H1 (cell line): ENCODE data around the gene DPY30. TPM values are rescaled to one million over a fixed set of nuclear protein-coding genes. Genes with fewer than 3 reads are reported as not detected.

Source experiments
- CTCF ChIA-PET: fragments of 300-600 bp; sonication (Branson Sonifier 250); formaldehyde crosslinking; loops from one replicate; lab custom pipeline; 2021; ENCODE audit not compliant: partially characterized antibody; lab: Charles Lee
- POLR2A ChIA-PET: fragments of 300-600 bp; sonication (Branson Sonifier 250); formaldehyde crosslinking; loops from one replicate; lab custom pipeline; 2021; ENCODE audit warnings: inconsistent platforms; ENCODE audit not compliant: partially characterized antibody; lab: Charles Lee
- DNase-seq, 2 experiments: peaks; one replicate each; pipeline versions ENCODE4 v3.0.0 to v3.0.0-alpha.2; 2010 to 2022; ENCODE audit warnings: low spot score in 2 of 2, low read depth in 1 of 2, mixed read lengths in 1 of 2
- FAIRE-seq: peaks from 2 replicates; lab custom pipeline; 2011; peaks lifted over from hg19 to GRCh38; lab: Jason Lieb, UNC
- H2AFZ ChIP-seq: 2 replicates; pipeline ENCODE4 v1.8.1; 2012; ENCODE audit warnings: low read length, inconsistent platforms
- H2AK5ac ChIP-seq: 2 replicates; pipeline ENCODE4 v1.6.1; 2013; ENCODE audit warnings: low read depth, low read length
- H2BK120ac ChIP-seq: replicated peaks from 2 replicates; pipeline ENCODE3; 2013; ENCODE audit warnings: low read depth, low read length, inconsistent platforms
- H2BK12ac ChIP-seq: 2 replicates; pipeline ENCODE4 v1.6.1; 2013; ENCODE audit warnings: low read depth, low read length
- H2BK15ac ChIP-seq: 2 replicates; pipeline ENCODE4 v1.6.1; 2013; ENCODE audit warnings: low read length
- H2BK20ac ChIP-seq: 2 replicates; pipeline ENCODE4 v1.6.1; 2013; ENCODE audit warnings: low read length
- H2BK5ac ChIP-seq: 2 replicates; pipeline ENCODE4 v1.6.1; 2013; ENCODE audit warnings: low read depth, low read length
- H3K14ac ChIP-seq: 2 replicates; pipeline ENCODE4 v1.6.1; 2013; ENCODE audit warnings: inconsistent platforms; ENCODE audit not compliant: insufficient read length
- H3K18ac ChIP-seq: 2 replicates; pipeline ENCODE4 v1.6.1; 2013; ENCODE audit warnings: low read length; ENCODE audit errors: extremely low read depth
- H3K23ac ChIP-seq: 2 replicates; pipeline ENCODE4 v1.6.1; 2013; ENCODE audit warnings: inconsistent platforms; ENCODE audit not compliant: insufficient read length
- H3K23me2 ChIP-seq: 2 replicates; pipeline ENCODE4 v1.6.1; 2013; ENCODE audit warnings: low read depth, low read length
- H3K27ac ChIP-seq: 2 replicates; pipeline ENCODE4 v1.6.1; 2011; ENCODE audit warnings: low read depth, low read length, inconsistent platforms
- H3K27me3 ChIP-seq, 4 experiments: replicated peaks in 1 of 4; 1 replicate in 1 of 4; 2 replicates in 3 of 4; pipeline versions ENCODE4 v1.6.1 to v1.8.1; 2011 to 2013; ENCODE audit warnings: low read length in 3 of 4, mild to moderate bottlenecking in 3 of 4, inconsistent platforms in 2 of 4, mixed read lengths in 2 of 4, moderate library complexity in 1 of 4; ENCODE audit not compliant: control insufficient read depth in 3 of 4, insufficient read depth in 3 of 4; ENCODE audit errors: extremely low read depth in 1 of 4
- H3K36me3 ChIP-seq, 4 experiments: 2 replicates each; pipeline versions ENCODE4 v1.6.1 to v1.8.1; 2011 to 2013; ENCODE audit warnings: mild to moderate bottlenecking in 4 of 4, low read length in 3 of 4, moderate library complexity in 2 of 4, control low read depth in 1 of 4, inconsistent platforms in 1 of 4; ENCODE audit not compliant: insufficient read depth in 4 of 4, control insufficient read depth in 2 of 4
- H3K4ac ChIP-seq: replicated peaks from 2 replicates; pipeline ENCODE3; 2013; ENCODE audit warnings: low read length, low read depth, mixed read lengths, inconsistent platforms; ENCODE audit not compliant: insufficient read length
- H3K4me1 ChIP-seq, 4 experiments: replicated peaks in 1 of 4; 1 replicate in 1 of 4; 2 replicates in 3 of 4; pipeline versions ENCODE4 v1.6.1 to v1.8.1; 2011 to 2013; ENCODE audit warnings: low read length in 3 of 4, inconsistent platforms in 2 of 4, mixed read lengths in 1 of 4; ENCODE audit not compliant: insufficient read depth in 4 of 4, control insufficient read depth in 3 of 4
- H3K4me2 ChIP-seq, 2 experiments: 2 replicates each; pipeline versions ENCODE4 v1.6.1 to v1.8.1; 2011 to 2013; ENCODE audit warnings: low read depth in 2 of 2, low read length in 2 of 2, control low read depth in 1 of 2, inconsistent platforms in 1 of 2, mild to moderate bottlenecking in 1 of 2; ENCODE audit not compliant: insufficient read depth in 1 of 2
- H3K4me3 ChIP-seq, 4 experiments: fragments of 200-600, 300-600 bp in 1 of 4; sonication (generic), shearing (Covaris generic), sonication (Bioruptor Twin) in 1 of 4; 2 replicates each; pipeline versions ENCODE4 v1.5.1 to v1.8.1; 2011 to 2016; ENCODE audit warnings: low read length in 4 of 4, low read depth in 3 of 4, control low read depth in 2 of 4, inconsistent platforms in 2 of 4, mild to moderate bottlenecking in 2 of 4, mixed read lengths in 1 of 4, moderate library complexity in 1 of 4; ENCODE audit not compliant: insufficient read depth in 2 of 4; ENCODE audit errors: extremely low read depth in 1 of 4
- H3K56ac ChIP-seq: replicated peaks from 2 replicates; pipeline ENCODE3; 2013; ENCODE audit warnings: low read depth, mild to moderate bottlenecking, mixed read lengths, low read length, inconsistent platforms; ENCODE audit not compliant: insufficient read length
- H3K79me1 ChIP-seq: 2 replicates; pipeline ENCODE4 v1.6.1; 2013; ENCODE audit warnings: low read depth, low read length, control low read depth
- H3K79me2 ChIP-seq, 2 experiments: 2 replicates each; pipeline versions ENCODE4 v1.6.1 to v1.8.1; 2012 to 2013; ENCODE audit warnings: low read length in 2 of 2, mild to moderate bottlenecking in 2 of 2, inconsistent platforms in 1 of 2; ENCODE audit not compliant: insufficient read depth in 2 of 2, control insufficient read depth in 1 of 2
- H3K9ac ChIP-seq, 4 experiments: replicated peaks in 1 of 4; 1 replicate in 1 of 4; 2 replicates in 3 of 4; pipeline versions ENCODE4 v1.6.1 to v1.8.1; 2011 to 2013; ENCODE audit warnings: low read depth in 3 of 4, low read length in 3 of 4, control low read depth in 2 of 4, mild to moderate bottlenecking in 2 of 4, moderate library complexity in 2 of 4, inconsistent platforms in 1 of 4; ENCODE audit errors: extremely low read depth in 1 of 4
- H3K9me3 ChIP-seq, 2 experiments: 2 replicates each; pipeline versions ENCODE4 v1.6.1 to v1.8.1; 2012 to 2013; ENCODE audit warnings: mild to moderate bottlenecking in 2 of 2, moderate library complexity in 2 of 2, control low read depth in 1 of 2, inconsistent platforms in 1 of 2, low read depth in 1 of 2, low read length in 1 of 2, mixed read lengths in 1 of 2; ENCODE audit not compliant: insufficient read depth in 2 of 2
- H4K20me1 ChIP-seq, 2 experiments: replicated peaks in 1 of 2; 2 replicates each; pipeline versions ENCODE3 to v1.8.1; 2011 to 2013; ENCODE audit warnings: inconsistent platforms in 2 of 2, low read length in 2 of 2, mild to moderate bottlenecking in 1 of 2; ENCODE audit not compliant: insufficient read depth in 2 of 2, control insufficient read depth in 1 of 2
- H4K5ac ChIP-seq: 2 replicates; pipeline ENCODE4 v1.6.1; 2013; ENCODE audit warnings: low read length, low read depth, mixed read lengths, inconsistent platforms; ENCODE audit not compliant: insufficient read length
- H4K8ac ChIP-seq: 2 replicates; pipeline ENCODE4 v1.8.0; 2013; ENCODE audit warnings: mild to moderate bottlenecking, moderate library complexity, low read length, inconsistent platforms; ENCODE audit not compliant: insufficient read depth; ENCODE audit errors: extremely low read depth
- H4K91ac ChIP-seq: replicated peaks from 2 replicates; pipeline ENCODE3; 2013; ENCODE audit warnings: low read length, mixed read lengths, inconsistent platforms; ENCODE audit not compliant: insufficient read length
- BACH1 ChIP-seq: IDR thresholded peaks from 2 replicates; pipeline ENCODE4 v1.6.1; 2012; ENCODE audit warnings: low read length, improper control_type of control experiment
- CHD2 ChIP-seq: IDR thresholded peaks from 2 replicates; pipeline ENCODE4 v1.6.1; 2012; ENCODE audit warnings: low read length, improper control_type of control experiment
- CTCF ChIP-seq, 3 experiments: IDR thresholded peaks; 1 replicate in 2 of 3; 2 replicates in 1 of 3; pipeline versions ENCODE4 v1.5.1 to v1.6.1; 2011; ENCODE audit warnings: low read length in 3 of 3, mild to moderate bottlenecking in 3 of 3, inconsistent platforms in 2 of 3, low read depth in 1 of 3, moderate library complexity in 1 of 3; ENCODE audit not compliant: insufficient read depth in 1 of 3; ENCODE audit errors: control extremely low read depth in 1 of 3
- KDM4A ChIP-seq: IDR thresholded peaks from one replicate; pipeline ENCODE4 v1.7.1; 2012; ENCODE audit warnings: low read depth, mild to moderate bottlenecking, moderate library complexity, low read length, inconsistent platforms; ENCODE audit not compliant: severe bottlenecking
- NRF1 ChIP-seq: IDR thresholded peaks from 2 replicates; pipeline ENCODE4 v1.6.1; 2011; ENCODE audit warnings: mild to moderate bottlenecking, low read depth, low read length, improper control_type of control experiment
- POLR2A ChIP-seq, 2 experiments: IDR thresholded peaks; 1 replicate in 1 of 2; 2 replicates in 1 of 2; pipeline ENCODE4 v1.6.1; 2011; ENCODE audit warnings: low read depth in 2 of 2, low read length in 2 of 2, mild to moderate bottlenecking in 2 of 2; ENCODE audit errors: control extremely low read depth in 1 of 2
- POLR2AphosphoS5 ChIP-seq: IDR thresholded peaks from 2 replicates; pipeline ENCODE4 v1.6.1; 2011; ENCODE audit warnings: low read depth, low read length
- SP2 ChIP-seq: IDR thresholded peaks from 2 replicates; pipeline ENCODE4 v1.6.1; 2012; ENCODE audit warnings: mild to moderate bottlenecking, low read length, inconsistent platforms
- TCF12 ChIP-seq: IDR thresholded peaks from 2 replicates; pipeline ENCODE4 v1.6.1; 2011; ENCODE audit warnings: low read depth, mild to moderate bottlenecking, low read length
- WGBS, 2 experiments: shearing (Covaris generic) in 1 of 2; methylation state at CpG; one replicate each; pipeline versions ENCODE4 v1.1.6 to v1.1.7; 2013 to 2015; ENCODE audit warnings: low lambda C conversion rate in 2 of 2, mixed read lengths in 2 of 2, inconsistent platforms in 1 of 2, low coverage in 1 of 2, missing lambda C conversion rate in 1 of 2; ENCODE audit not compliant: insufficient replicate concordance in 2 of 2, insufficient coverage in 1 of 2, insufficient read length in 1 of 2; ENCODE audit errors: extremely low coverage in 1 of 2, missing lambda C conversion rate in 1 of 2; 5-methylcytosine and 5-hydroxymethylcytosine counted together
- polyA plus RNA-seq, 7 experiments: library from polyadenylated mRNA; depleted of rRNA in 3 of 7; stranded (reverse) in 5 of 7; unstranded in 2 of 7; fragments of >200 nt in 5 of 7; fragments of 200-250 nt in 2 of 7; gene quantifications; 1 replicate in 5 of 7; 2 replicates in 1 of 7; 4 replicates in 1 of 7; pipeline versions ENCODE4 v1.2.1 to v1.2.3, GENCODE V29; 2011 to 2013; ENCODE audit warnings: missing spikeins in 2 of 7, mixed read lengths in 2 of 7
- total RNA-seq: library from RNA; stranded (reverse); fragmentation: NEBNext Ultra II Directional; extraction: Animal tissue kit (Norgen Biotek cat#: 25700); gene quantifications from 2 replicates; pipeline ENCODE4 v1.2.1, GENCODE V29; 2021

Gene DPY30
- total and polyA plus RNA-seq, 2 of the 8 experiments (the other 6 are each of a cell fraction or from before 2014, with no cell fraction given) = 139 to 157 TPM

GRCh38 chr2:31978436-31978835 is 61.2 kb downstream of the DPY30 start:
- H4K8ac ChIP-seq = no peak overlapping the region
- DNase-seq = no peak
- H2BK120ac ChIP-seq = no peak overlapping the region
- no peak overlapping the region for H3K56ac ChIP-seq
- H3K23me2 ChIP-seq = no peaks in the 10 kb centered on the region
- H3K36me3 ChIP-seq = no peaks in the 10 kb centered on the region
- POLR2A ChIA-PET = interaction anchor here (0.8 kb wide), 1 partner anchor 19 kb away, joined by 3 read pairs; no protein-coding TSS in a partner anchor
- no peak overlapping the region for H4K91ac ChIP-seq
- no peak overlapping the region for H2BK5ac ChIP-seq
- no peak overlapping the region for H3K4me3 ChIP-seq
- H2BK15ac ChIP-seq = no peak overlapping the region
- no peak for FAIRE-seq
- no peak overlapping the region for H3K23ac ChIP-seq
- TF ChIP-seq POLR2AphosphoS5 (no peak), SP2 (no peak), CTCF (IDR thresholded peaks at IDR 0.05; ENCODE audit: control extremely low read depth in 1 of 3, insufficient read depth in 1 of 3, low read depth in 1 of 3, low read length in 3 of 3) (no peak), NRF1 (no peak), CHD2 (no peak), TCF12 (no peak), BACH1 (no peak), KDM4A (no peak), POLR2A (IDR thresholded peaks at IDR 0.05; ENCODE audit: control extremely low read depth in 1 of 2, low read depth in 2 of 2, low read length in 2 of 2) (no peak)
- TF ChIP-seq, all 59 proteins: peak for 0
- H2AK5ac ChIP-seq = no peak overlapping the region
- H4K20me1 ChIP-seq = peaks cover 3% of the 10 kb centered on the region in 2 experiments
- no peaks in the 10 kb centered on the region for H3K9me3 ChIP-seq
- no peaks in the 10 kb centered on the region for H3K27me3 ChIP-seq
- H3K79me1 ChIP-seq = peaks cover 5% of the 10 kb centered on the region
- no peak overlapping the region for H3K9ac ChIP-seq
- H4K5ac ChIP-seq = no peak overlapping the region
- no peak overlapping the region for H3K27ac ChIP-seq
- H3K14ac ChIP-seq = no peak overlapping the region
- 93% methylated on average over 6 of the region's 6 CpGs; no CpG with 5 or more reads in 1 of the 2 experiments for WGBS, 2 experiments
- H3K79me2 ChIP-seq = peaks cover 0 to 81% of the 10 kb centered on the region in 2 experiments; a peak in 3 of 4 replicates
- CTCF ChIA-PET = interaction anchor here (0.6 kb wide), 1 partner anchor 91 kb away, joined by 3 read pairs; no protein-coding TSS in a partner anchor
- H3K4ac ChIP-seq = no peak overlapping the region
- no peaks in the 10 kb centered on the region; a peak in 2 of 7 replicates for H3K4me1 ChIP-seq
- no peak overlapping the region for H2BK12ac ChIP-seq
- no peak overlapping the region for H2BK20ac ChIP-seq
- no peak overlapping the region for H2AFZ ChIP-seq
- no peak overlapping the region for H3K4me2 ChIP-seq
- H3K18ac ChIP-seq = no peak overlapping the region
